Upper lobe of right lung (tissue), 1 donor: ENCODE measurements around the gene MYBBP1A. TPM values are rescaled to one million over a fixed set of nuclear protein-coding genes. Genes with fewer than 3 reads are reported as not detected.

Source experiments
- ATAC-seq: fragments of 200-7000 bp; cut with Tn5 transposase; one replicate; pipeline ENCODE4 v1.9.1; 2020; ENCODE audit warnings: mild to moderate bottlenecking, moderate library complexity
- DNase-seq: peaks from one replicate; pipeline ENCODE4 v3.0.0-alpha.2; 2020
- H3K27ac ChIP-seq: fragments of 200-600 bp; one replicate; pipeline ENCODE4 v1.8.0; 2022
- H3K27me3 ChIP-seq: fragments of 200-600 bp; one replicate; pipeline ENCODE4 v1.8.0; 2022; ENCODE audit warnings: mild to moderate bottlenecking
- H3K36me3 ChIP-seq: fragments of 200-600 bp; one replicate; pipeline ENCODE4 v1.8.0; 2022
- H3K4me1 ChIP-seq: fragments of 200-600 bp; one replicate; pipeline ENCODE4 v1.8.0; 2022
- H3K4me3 ChIP-seq: fragments of 200-600 bp; one replicate; pipeline ENCODE4 v1.8.0; 2022; ENCODE audit warnings: mild to moderate bottlenecking
- H3K9me3 ChIP-seq: fragments of 200-600 bp; one replicate; pipeline ENCODE4 v1.8.0; 2022
- intact Hi-C: fragments of 100-400 bp; cut with DNase I; formaldehyde crosslinking; loops from one replicate; pipeline ENCODE4 v1.11.0; 2022
- total RNA-seq: library from RNA; stranded (reverse); fragmentation: NEBNext Ultra II Directional; extraction: Animal tissue kit (Norgen Biotek cat#: 25700); gene quantifications from one replicate; pipeline ENCODE4 v1.2.1, GENCODE V29; 2021
- TF ChIP-seq, protein P1 (sequence below): fragments of 200-600 bp; IDR thresholded peaks from one replicate; pipeline ENCODE4 v1.8.0; 2022; ENCODE audit warnings: antibody characterized with exemption
- donor health status: DM: no; HTN: yes; CAD: no; lungs with severe emphysema.

MYBBP1A gene
- total RNA-seq, 1 donor from 2014 or later = 46.7 TPM

DNA sequence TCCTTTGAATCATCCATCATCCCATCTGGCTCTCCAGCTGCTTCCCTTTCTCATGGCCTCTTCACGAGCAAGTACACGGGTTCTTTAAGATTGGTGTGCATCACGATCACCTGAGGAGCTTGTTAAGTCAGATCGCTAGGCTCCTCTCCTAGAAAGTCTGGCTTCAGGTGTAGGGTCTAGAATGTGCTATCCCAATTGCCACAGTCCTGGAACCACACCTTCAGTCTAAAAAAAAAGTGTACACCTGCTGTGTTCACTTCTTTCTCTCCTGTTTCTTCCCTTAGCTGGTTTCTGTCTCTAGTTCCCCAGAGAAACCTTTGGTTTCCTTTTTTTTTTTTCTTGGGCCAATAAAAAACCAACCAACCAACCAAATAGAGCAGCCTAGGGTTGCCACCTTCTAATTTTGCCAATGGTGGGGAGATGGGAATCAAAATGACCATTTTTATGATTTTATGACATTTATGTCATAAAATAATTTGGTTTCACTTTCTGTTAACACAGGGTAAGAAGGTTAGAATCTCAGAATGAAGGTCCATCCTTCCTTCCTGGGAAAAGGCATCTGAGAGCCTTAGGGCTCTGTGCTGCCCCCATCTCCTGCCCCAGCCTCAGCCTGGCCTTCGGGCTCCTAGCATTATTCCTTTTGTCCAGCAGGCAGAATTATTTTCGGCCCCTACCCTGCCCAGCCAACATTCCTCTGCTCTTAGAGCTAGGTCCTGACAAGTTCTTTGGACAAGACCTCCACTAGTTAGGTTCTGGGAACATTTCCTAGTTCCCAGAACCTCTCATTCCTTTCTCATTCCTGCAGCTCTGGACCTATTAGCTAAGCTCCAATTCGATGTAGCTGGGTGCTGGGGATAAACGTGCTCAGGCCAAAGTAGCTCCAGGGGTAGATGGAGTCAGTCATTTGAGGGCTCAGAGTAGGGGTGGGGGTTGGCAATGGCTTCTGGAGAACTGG is 7.1 kb upstream of the MYBBP1A start:
- Histone ChIP-seq H3K27ac (peak overlapping the region; percentile 34), H3K4me3 (no peak overlapping the region), H3K4me1 (peaks cover 8% of the 10 kb centered on the region), H3K9me3 (no peaks in the 10 kb centered on the region), H3K36me3 (no peaks in the 10 kb centered on the region), H3K27me3 (no peaks in the 10 kb centered on the region)
- TF ChIP-seq, protein P1, sequence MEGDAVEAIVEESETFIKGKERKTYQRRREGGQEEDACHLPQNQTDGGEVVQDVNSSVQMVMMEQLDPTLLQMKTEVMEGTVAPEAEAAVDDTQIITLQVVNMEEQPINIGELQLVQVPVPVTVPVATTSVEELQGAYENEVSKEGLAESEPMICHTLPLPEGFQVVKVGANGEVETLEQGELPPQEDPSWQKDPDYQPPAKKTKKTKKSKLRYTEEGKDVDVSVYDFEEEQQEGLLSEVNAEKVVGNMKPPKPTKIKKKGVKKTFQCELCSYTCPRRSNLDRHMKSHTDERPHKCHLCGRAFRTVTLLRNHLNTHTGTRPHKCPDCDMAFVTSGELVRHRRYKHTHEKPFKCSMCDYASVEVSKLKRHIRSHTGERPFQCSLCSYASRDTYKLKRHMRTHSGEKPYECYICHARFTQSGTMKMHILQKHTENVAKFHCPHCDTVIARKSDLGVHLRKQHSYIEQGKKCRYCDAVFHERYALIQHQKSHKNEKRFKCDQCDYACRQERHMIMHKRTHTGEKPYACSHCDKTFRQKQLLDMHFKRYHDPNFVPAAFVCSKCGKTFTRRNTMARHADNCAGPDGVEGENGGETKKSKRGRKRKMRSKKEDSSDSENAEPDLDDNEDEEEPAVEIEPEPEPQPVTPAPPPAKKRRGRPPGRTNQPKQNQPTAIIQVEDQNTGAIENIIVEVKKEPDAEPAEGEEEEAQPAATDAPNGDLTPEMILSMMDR = no peak
- intact Hi-C loops = no loop called here
- ATAC-seq (no peak), DNase-seq (peak; percentile 21)

DNA sequence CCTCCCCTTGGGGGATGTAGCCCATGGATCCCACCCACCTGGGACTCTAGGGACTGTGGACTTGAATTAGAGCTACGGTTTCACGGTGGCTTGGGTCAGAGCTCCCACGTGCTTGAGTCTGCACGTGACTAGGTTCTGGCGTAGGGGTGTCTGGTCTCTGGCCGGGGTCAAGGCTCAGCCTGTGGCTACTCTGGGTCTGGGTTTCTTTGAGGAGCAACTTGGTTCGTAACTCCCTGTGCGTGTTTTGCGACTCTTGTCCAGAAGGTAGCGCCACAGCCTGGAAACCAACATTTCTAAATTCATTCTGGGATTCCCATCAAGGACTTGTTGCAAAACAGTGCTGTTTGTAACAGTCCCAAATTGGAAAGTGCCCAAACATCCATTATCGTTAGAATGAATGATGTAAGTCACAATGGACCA is 5.7 kb upstream of the MYBBP1A start:
- H3K9me3 ChIP-seq = no peaks in the 10 kb centered on the region
- no peaks in the 10 kb centered on the region for H3K27me3 ChIP-seq
- no peak overlapping the region for H3K27ac ChIP-seq
- peaks cover 9% of the 10 kb centered on the region for H3K4me1 ChIP-seq
- intact Hi-C loops = no loop called here
- peak; percentile 61 for DNase-seq
- TF ChIP-seq, protein P1 = peak; percentile 22
- H3K36me3 ChIP-seq = no peaks in the 10 kb centered on the region
- no peak overlapping the region for H3K4me3 ChIP-seq
- peak; percentile 9 for ATAC-seq

DNA sequence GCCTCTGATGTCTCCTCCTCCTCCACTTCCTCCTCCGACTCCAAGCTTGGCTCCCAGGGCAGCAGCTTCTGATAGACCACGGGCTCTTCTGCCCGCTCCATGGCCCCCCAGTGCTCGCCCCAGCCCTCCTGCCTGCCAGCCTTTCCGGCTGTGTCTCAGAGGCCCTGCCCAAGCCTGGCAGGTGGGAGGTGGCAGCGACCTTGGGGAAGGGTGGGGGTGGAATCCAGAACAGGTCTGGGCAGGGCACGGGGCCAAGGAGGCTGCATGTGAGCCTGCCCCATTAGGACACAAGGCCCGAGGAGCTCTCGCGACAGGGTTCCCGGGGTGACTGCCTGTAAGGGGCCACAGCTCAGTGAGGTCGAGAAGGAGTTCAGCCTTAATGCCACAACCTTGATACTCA is 5.2 kb upstream of the MYBBP1A start, which contains the start of gene GGT6:
Gene GGT6, minus strand, starts transcription at position 157 of the 400 bp plus-strand sequence. Its CDS starts 56 bp downstream, at position 101.
- TF ChIP-seq, protein P1 = no peak
- Histone ChIP-seq H3K27ac (no peak within 1 kb of the TSS), H3K4me3 (no peak within 1 kb of the TSS), H3K4me1 (peaks cover 7% of the 10 kb centered on the region), H3K36me3 (no peaks in the 10 kb centered on the region), H3K9me3 (no peaks in the 10 kb centered on the region), H3K27me3 (no peaks in the 10 kb centered on the region)
- intact Hi-C loops = no loop called here
- ATAC-seq (peak; percentile 75), DNase-seq (peak; percentile 87)

DNA sequence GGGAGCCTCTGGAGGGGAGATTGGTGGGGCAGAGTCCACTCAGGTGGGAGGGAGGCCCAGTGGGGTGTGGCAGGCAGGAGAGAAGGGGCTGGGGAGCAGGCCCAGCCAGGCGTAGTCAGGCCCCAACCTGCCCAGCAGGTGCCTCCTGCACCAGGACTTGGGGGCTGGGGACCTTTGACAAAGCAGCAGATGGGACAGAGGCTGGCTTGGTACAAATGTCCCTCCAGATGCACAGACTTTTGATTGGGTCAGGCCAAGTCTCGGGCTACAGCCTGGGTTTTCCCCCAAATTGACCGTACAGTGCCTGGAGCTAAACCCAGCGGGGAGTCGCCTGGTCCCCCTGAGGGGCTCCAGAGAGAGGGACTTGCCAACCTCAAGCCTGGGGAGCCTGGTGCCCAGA is 4.8 kb upstream of the MYBBP1A start:
- no peak overlapping the region for H3K4me3 ChIP-seq
- ATAC-seq = no peak
- peak; percentile 62 for DNase-seq

DNA sequence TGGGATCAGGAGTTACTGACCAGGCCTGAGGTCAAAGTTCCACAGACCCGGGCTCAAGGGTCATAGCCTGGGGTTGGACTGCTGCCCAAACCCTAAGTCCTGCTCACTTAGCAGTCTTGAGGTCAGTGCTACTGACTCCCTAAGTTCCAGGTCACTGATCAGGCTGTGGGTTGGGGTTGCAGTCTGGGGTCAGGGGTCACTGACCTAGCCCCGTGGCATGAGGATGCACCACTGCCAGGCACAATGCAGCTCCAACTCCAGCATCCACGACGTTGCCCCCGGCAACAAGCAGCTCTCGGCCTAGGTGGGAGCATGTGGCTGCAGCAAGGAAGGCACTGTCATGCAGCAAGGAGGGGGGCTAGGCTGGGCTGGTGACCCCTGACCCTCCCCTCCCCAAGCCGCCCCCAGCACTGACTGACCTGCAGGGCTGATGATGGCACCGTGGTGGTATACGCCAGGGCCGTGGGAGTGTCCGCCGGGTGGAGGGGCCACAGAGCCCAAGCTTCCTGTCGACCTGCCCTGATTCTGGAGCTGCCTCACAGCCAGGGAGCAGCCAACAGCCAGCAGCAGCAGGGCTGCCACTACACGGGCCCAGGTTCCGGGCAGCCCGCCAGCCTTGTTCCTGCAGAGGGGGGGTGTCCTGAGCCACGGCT is 4.1 kb upstream of the MYBBP1A start:
- ATAC-seq (no peak), DNase-seq (peak; percentile 57)
- H3K4me3 ChIP-seq = no peak overlapping the region
- TF ChIP-seq, protein P1 = no peak
- H3K27ac ChIP-seq = no peak overlapping the region
- no peaks in the 10 kb centered on the region for H3K9me3 ChIP-seq
- intact Hi-C loops = no loop called here
- peaks cover 10% of the 10 kb centered on the region for H3K4me1 ChIP-seq
- H3K36me3 ChIP-seq = no peaks in the 10 kb centered on the region
- H3K27me3 ChIP-seq = no peaks in the 10 kb centered on the region

More for the DNA sequence above, 4.8 kb upstream of the MYBBP1A start:
- no peak overlapping the region for H3K27ac ChIP-seq
- TF ChIP-seq, protein P1 = no peak
- H3K36me3 ChIP-seq = no peaks in the 10 kb centered on the region
- intact Hi-C loops = no loop called here
- no peaks in the 10 kb centered on the region for H3K9me3 ChIP-seq
- peaks cover 5% of the 10 kb centered on the region for H3K4me1 ChIP-seq
- no peaks in the 10 kb centered on the region for H3K27me3 ChIP-seq
